Upper lobe of left lung (tissue), 4 donors: ENCODE results near the gene STK17B.
A peak's percentile ranks its signal among the peaks of the same experiment; 100 is the strongest.

Experiments used
- CTCF ChIP-seq, 6 experiments: fragments of 450-650 bp in 4 of 6; fragments of 200-600 bp in 2 of 6; sonication (generic) in 2 of 6; IDR thresholded peaks; one replicate each; pipeline ENCODE4 v1.5.1; 2016 to 2019; ENCODE audit warnings: antibody characterized with exemption in 6 of 6
- EP300 ChIP-seq, 4 donors: sonication (generic); formaldehyde crosslinking; IDR thresholded peaks; one replicate each; pipeline ENCODE4 v1.5.1; 2017; ENCODE audit warnings: antibody characterized with exemption in 4 of 4, control low read depth in 2 of 4
- POLR2A ChIP-seq, 4 donors: fragments of 450-650 bp; IDR thresholded peaks; one replicate each; pipeline ENCODE4 v1.5.1; 2016 to 2017; ENCODE audit warnings: antibody characterized with exemption in 4 of 4, mild to moderate bottlenecking in 2 of 4
- POLR2AphosphoS5 ChIP-seq, 2 donors: sonication (generic); formaldehyde crosslinking; IDR thresholded peaks; one replicate each; pipeline ENCODE4 v1.5.1; 2017; ENCODE audit warnings: antibody characterized with exemption in 2 of 2

DNA sequence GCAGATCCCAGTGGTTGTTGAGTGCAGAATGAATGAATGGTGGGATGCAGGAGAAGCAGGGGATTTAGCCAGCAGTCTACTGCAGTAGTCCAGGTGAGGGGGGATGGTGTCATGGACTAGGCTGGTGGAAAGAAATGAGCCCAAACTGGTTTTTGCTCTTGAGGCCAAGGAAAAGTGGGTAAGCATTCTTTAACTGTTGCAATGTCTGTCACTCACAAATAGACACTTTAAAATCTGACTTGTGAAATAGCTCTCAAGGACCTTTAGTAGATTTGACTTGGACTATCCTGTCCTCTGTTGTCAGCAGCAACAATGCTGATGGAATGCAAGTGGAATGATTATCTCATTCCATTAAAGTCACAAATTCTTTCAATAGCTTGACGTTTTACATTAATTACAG is 37.5 kb upstream of the STK17B start:
- TF ChIP-seq POLR2AphosphoS5 (IDR thresholded peaks at IDR 0.05) (peak in 1 of 2 donors; percentile 48), CTCF (IDR thresholded peaks at IDR 0.05) (no peak), POLR2A (IDR thresholded peaks at IDR 0.05) (no peak), EP300 (IDR thresholded peaks at IDR 0.05) (peak in 2 of 4 donors; percentile 22 to 41)
